HG02571 (cell line): ENCODE measurements around the gene SPANXA1.
"Not testable (repeated sequence)": the region's sequence is repeated elsewhere in the genome, so short reads cannot be mapped to it uniquely, and the experiment has no call there.

ENCODE experiments used
- ATAC-seq: cut with Tn5 transposase; IDR thresholded peaks from one replicate; pipeline ENCODE4 v1.9.1; 2021; ENCODE audit warnings: mild to moderate bottlenecking, moderate library complexity; ENCODE audit not compliant: unreplicated experiment

The SPANXA1 gene, protein sequence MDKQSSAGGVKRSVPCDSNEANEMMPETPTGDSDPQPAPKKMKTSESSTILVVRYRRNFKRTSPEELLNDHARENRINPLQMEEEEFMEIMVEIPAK

DNA sequence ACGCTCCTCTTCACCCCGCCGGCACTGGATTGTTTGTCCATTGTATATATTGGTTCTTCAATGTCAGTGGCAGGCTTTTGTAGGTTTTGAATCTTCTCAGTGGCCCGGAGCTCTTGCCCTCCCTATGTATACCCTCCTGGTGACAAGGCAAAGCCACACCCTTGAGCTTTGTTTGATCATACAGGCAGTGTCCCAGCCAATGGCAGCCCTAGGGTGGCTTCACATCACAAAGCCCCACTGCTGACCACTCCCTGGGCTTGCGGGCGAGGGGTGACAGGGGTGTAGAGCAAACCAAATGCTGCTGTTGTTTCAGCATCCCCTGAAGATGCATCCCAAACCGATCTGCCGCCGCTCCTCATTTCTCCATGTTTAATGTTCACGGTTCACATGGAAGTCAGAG lies at the start of gene SPANXA1:
Gene SPANXA1, minus strand, starts transcription at position 101 of the 400 bp plus-strand sequence. Its CDS starts 60 bp downstream, at position 41.
- ATAC-seq = not testable (repeated sequence)

DNA sequence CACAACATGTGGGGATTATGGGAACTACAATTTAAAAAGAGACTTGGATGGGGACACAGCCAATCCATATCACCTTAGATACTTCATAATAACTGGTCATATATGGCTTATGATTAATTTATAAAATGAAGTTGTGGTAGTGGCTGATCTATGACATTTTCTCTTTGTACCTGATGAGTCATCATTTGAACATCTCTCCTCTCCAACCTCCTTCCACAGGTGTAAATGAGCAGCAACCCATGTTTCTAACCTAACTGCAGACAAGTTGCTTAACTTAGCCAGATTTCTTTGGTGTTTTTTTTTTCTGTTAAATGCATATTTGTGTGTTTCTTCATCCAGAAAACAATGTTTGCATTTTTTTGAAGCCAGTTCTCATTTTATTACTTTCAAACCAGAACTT lies 47.6 kb upstream of the SPANXA1 start:
- ATAC-seq = no peak

DNA sequence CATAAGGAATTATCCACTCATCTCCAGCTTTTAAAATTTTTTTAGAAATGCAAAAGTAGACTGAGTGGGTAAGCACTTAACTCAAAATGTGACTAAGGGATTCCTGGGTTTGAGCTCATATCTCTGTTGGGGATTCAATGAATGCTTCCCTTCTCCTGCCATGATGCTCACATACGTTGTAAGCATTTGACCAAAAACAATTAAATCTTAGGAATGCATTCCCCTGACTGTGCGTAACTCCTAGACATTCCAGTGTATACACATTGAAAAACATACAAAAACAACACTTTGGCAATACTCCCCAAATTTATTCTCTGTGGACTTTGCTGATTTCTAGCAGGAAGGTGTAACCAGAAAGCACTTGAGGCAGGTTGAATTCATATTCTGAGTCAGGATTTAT lies 34.8 kb upstream of the SPANXA1 start:
- ATAC-seq = no peak

DNA sequence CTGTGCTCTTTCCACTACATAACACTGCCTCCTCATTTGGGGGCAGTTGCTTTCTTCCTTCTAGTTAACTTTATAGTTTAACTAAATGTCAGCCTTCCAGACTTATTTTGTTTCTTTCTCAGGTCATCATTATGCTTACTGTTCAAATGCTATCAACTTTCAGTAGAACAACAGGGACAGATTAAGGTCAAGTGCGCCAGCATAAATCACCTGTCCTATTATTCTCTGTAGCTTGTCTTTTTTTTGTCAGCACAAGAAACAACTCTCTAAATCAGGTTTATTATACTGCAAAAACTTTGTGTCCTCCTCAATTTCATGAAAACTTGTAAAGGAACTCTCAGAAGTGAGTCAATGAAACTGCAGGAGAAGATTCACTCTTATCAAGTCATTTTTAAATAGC lies 24.6 kb upstream of the SPANXA1 start:
- ATAC-seq = no peak

DNA sequence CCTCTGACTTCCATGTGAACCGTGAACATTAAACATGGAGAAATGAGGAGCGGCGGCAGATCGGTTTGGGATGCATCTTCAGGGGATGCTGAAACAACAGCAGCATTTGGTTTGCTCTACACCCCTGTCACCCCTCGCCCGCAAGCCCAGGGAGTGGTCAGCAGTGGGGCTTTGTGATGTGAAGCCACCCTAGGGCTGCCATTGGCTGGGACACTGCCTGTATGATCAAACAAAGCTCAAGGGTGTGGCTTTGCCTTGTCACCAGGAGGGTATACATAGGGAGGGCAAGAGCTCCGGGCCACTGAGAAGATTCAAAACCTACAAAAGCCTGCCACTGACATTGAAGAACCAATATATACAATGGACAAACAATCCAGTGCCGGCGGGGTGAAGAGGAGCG lies 4.9 kb upstream of the SPANXA1 start, which contains the start of gene SPANXA2:
Gene SPANXA2, plus strand, starts transcription at position 301 of the 400 bp plus-strand sequence. Its CDS starts 60 bp downstream, at position 361.
- not testable (repeated sequence) for ATAC-seq

DNA sequence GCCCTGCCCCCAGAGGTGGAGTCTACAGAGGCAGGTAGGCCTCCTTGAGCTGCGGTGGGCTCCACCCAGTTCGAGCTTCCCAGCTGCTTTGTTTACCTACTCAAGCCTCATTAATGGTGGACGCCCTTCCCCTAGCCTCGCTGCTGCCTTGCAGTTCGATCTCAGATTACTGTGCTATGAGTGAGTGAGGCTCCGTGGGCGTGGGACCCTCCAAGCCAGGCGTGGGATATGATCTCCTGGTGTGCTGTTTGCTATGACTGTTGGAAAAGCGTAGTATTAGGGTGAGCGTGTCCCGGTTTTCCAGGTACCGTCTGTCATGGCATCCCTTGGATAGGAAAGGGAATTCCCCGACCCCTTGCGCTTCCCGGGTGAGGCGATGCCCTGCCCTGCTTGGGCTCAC lies 42.0 kb downstream of the SPANXA1 start:
- ATAC-seq = not testable (repeated sequence)
